B cell (primary cell): ENCODE measurements around the gene ZC3H15.

Experiments used
- CTCF ChIP-seq: fragments of 200-600 bp; IDR thresholded peaks from one replicate; pipeline ENCODE4 v1.8.0; 2022; ENCODE audit warnings: antibody characterized with exemption, mild to moderate bottlenecking
- EZH2 ChIP-seq: IDR thresholded peaks from 2 replicates; pipeline ENCODE4 v1.6.1; 2012; ENCODE audit warnings: borderline replicate concordance, low read depth, mild to moderate bottlenecking, moderate library complexity, low read length; ENCODE audit not compliant: insufficient read depth, poor library complexity, severe bottlenecking

GRCh38 chr2:186543561-186544131 is 57.6 kb downstream of the ZC3H15 start:
- TF ChIP-seq CTCF (no peak), EZH2 (no peak)
